GM19452 (cell line): ENCODE measurements around the gene CSGALNACT2.

ENCODE experiments used
- ATAC-seq: cut with Tn5 transposase; IDR thresholded peaks from one replicate; pipeline ENCODE4 v1.9.1; 2021; ENCODE audit not compliant: unreplicated experiment

CSGALNACT2 gene

DNA sequence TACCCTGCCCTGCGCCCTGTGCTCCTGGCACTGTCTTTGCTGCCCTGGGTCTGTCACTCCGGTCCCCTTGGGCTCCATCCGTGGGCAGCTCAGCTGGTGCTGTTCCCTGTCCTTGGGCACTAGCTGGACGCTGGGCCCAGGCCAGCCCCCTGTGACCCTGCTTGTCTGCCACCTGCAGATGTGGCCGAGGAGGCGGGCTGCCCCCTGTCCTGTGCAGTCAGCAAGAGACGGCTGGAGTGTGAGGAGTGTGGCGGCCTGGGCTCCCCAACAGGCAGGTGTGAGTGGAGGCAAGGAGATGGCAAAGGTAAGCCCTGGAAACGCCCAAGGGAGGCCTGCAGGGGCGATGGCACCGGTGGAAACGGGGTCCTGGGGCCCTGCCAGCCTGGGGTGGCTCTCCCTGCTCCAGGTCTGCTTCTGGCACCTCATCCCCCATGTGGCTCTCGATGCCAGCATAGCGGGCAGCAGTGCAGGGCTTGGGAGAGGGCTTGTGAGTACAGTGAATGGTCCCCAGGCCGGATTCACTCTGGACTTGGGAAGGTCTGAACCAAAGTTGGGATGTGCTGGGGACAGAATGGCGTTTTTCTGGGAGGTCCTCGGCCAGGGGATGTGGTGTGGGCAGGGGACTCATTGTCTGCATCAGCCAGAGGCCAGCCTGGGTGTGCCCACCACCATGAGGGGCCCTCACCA, 26.2 kb upstream of the CSGALNACT2 start:
- ATAC-seq = no peak

GRCh38 chr10:43112608-43112961, 25.7 kb upstream of the CSGALNACT2 start:
- ATAC-seq = no peak

DNA sequence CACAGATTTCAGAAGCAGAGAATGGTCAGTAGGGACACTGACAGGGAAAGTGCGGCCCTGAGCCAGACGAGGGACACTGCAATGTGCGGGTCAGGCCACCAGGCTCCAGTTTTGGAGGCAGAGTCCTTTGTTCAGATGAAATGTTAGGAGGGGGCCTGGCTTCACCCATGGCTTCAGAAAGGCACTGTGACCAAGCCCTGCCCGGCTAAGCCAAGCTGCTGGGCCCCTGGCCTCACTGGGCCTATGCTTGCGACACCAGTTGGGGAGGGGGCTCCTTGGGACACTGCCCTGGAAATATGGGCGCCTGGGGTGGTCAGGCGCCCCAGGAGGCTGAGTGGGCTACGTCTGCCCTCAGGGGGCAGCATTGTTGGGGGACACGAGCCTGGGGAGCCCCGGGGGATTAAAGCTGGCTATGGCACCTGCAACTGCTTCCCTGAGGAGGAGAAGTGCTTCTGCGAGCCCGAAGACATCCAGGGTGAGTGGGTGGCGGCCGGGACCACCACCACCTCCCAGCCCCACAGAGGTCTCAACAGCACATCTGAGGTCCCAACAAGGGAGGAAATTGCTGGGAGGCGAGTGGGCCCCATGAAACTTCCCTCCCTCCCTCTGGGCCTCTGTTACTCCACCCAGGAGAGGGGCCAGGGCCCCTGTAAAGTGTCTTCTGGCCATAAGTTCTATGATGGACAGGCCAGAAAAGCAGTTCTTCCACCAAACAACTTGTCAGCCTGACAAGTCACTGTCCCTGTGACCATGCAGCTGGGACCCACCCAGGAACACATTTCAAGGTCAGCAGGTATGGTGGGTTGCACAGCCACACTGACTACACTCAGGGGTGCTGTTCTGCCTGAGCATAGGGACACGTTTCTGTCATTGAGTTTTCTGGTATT, 24.8 kb upstream of the CSGALNACT2 start:
- ATAC-seq = no peak

DNA sequence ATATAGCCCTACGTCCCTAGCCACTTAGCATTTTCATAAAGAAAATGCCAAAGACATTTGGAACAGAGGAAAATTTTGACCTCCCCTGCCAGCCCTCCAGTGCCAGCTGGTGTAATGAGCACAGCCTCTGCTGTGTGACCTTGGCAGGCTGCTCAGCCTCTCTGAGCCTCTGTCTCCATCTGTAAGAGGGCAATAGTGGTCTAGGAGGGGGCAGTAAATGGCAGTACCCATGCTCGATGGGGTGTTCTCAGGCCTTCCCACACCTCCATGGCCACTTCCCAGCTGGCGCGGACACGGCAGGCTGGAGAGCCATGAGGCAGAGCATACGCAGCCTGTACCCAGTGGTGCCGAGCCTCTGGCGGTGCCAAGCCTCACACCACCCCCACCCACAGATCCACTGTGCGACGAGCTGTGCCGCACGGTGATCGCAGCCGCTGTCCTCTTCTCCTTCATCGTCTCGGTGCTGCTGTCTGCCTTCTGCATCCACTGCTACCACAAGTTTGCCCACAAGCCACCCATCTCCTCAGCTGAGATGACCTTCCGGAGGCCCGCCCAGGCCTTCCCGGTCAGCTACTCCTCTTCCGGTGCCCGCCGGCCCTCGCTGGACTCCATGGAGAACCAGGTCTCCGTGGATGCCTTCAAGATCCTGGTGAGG, 24.0 kb upstream of the CSGALNACT2 start:
- ATAC-seq = no peak

- ATAC-seq = no peak
Observed at GRCh38 chr10:43114743-43115611, 23.3 kb upstream of the CSGALNACT2 start.

DNA sequence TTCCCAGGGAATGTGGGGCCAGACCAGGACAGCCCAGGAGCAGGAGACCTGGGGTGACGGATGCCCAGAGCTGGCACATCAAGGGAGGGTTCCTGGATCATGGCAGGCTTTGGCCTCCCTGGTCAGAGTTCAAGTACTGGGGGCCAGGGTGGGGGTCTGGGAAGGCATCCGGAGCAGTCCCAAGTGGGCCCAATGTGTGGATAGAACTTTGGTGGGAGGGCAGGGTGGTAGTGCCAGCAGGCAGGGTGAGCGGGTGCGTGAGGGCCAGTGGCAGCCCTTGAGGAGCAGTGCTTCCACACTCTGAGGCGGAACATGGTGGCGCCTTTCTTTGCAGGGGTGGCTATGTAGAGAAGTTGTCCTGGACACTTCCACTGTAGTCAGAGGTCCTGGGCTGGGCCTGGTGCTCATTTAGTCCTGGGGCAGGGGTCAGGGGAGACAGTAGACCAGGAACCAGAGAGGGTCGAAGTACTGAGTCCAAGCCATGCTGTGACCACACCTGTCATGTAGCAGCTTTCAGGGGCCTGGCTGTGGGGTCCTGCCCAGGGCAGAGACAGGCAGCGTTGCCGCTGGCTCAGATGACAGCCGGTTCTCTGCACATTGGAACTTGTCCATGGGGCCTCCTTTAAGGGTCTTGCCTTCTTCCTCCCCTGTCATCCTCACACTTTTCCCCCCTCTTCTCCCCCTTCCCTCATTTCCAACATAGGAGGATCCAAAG, 22.2 kb upstream of the CSGALNACT2 start:
- no peak for ATAC-seq

DNA sequence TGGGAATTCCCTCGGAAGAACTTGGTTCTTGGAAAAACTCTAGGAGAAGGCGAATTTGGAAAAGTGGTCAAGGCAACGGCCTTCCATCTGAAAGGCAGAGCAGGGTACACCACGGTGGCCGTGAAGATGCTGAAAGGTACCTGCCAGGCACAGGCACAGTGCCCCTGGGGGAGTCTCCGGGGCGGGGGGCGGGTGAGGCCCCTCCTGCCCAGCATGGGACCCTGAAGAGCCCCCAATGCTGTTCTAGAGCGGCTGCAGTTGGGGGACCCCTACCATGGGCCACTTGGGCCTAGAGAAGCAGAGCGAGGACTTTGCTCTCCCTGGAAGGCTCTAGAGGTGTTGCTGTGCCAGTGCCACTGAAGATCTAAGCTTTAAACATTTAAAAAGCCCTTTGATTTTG, 21.6 kb upstream of the CSGALNACT2 start:
- no peak for ATAC-seq

DNA sequence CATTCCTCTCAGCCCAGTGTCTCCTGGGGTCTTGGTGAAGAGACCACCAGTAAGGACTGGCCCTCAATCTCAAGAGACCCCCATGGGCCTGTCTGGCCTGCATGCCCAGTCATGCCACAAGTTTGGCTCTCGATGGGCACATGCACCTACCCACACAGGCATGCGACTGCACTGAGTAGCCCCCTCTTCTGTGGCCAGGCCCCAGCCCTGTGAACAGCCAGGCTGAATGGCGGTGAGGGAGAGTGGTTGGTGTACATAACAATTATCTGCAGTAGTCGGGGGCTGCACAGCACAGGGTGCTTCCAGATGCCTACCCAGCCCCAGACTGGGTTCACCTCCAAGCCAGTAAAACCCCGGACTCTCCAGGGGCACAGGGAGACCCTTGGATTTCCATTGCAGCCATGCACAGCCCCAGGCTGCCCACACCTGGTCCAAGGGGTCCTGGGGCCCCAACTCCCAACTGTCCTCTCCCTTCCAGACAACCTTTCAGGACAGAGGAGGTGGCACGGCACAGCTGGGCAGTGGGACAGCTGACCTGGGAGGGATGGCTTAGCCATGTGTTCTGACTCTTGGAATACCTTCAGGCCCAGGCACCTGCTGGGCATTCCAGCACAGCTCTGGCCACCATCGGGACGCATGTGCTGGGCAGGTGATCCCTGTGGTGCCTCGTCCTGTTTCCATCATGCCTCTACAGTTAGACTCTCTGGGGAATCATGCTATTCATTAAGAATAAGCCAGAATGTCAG, 21.0 kb upstream of the CSGALNACT2 start:
- ATAC-seq = no peak

GRCh38 chr10:43117777-43118583, 20.3 kb upstream of the CSGALNACT2 start:
- no peak for ATAC-seq

DNA sequence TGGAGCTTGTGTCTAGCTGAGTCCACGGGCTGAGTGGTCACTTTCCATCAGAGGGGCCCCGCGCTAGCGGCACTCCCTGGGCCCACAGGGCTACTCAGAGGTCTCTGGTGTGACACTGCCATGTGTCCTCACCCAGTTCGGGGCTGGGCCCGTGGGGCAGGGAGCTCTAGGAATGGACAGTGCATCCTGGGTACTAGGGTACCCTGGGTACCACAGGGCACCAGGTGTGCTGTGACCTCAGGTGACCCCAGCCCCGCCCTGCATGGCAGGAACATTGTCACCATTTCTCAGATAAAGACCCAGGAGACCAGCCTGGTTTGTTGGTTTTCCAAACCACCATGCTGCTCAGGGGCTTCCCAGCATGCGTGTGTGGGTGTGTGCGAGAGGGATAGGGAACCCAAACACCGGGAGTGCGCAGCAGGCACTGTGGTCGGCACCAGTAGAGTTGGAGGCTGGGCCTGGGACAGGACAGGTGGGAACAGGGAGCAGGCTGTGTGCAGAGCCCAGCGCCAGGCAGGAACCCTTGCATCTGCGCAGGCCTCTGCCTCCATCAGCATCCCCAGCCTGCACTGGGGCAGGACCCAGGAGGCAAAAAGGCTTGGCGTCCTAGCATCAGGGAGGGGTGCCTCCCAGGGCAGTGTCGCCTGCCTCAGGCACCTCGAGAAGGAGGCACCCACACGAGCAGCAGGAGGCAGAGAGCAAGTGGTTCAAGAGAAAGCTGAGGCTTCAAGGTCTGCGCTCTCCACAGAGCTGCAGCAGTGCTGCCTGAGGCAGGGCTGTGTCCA, 19.4 kb upstream of the CSGALNACT2 start:
- no peak for ATAC-seq

GRCh38 chr10:43119416-43120115, 18.7 kb upstream of the CSGALNACT2 start:
- ATAC-seq = no peak

DNA sequence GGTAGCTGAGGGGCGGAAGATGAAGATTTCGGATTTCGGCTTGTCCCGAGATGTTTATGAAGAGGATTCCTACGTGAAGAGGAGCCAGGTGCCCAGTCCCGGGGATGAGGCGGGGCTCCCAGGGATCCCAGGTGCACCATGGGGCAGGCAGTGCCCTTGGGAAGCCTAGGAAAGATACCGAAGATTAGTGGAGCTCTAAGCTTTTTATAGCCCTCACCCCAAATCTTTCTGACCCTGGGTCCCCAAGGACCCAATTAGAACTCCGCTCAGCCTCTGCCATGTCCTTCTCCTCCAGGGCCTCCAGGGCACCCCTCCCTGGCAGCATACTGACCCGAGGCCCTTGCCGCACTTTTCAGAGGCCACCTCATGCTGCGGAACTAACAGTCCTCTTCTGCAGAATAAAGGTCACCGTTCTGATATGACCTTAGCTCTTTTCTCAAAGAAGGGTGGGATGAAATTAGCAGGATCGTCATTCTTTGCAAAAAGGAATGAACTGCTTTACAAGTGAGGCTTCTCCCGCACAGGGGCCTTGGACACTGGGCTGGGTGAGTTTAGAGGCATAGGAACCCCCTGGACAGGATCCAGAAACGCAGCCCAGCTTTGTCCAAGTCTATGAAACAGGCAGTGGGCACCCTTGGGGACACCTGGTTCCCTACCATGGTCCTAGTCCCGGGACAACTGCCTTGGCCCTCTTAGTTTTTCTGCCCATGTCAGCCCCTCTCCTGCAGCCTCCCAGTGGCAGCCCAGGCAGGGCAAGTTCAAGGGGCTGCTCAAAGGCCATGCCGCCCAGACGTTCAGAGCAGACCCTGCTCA, 17.9 kb upstream of the CSGALNACT2 start:
- no peak for ATAC-seq

GRCh38 chr10:43120929-43121314, 17.3 kb upstream of the CSGALNACT2 start:
- peak; percentile 90 for ATAC-seq

- ATAC-seq = peak; percentile 4
Observed at GRCh38 chr10:43121444-43121843, 16.8 kb upstream of the CSGALNACT2 start.

DNA sequence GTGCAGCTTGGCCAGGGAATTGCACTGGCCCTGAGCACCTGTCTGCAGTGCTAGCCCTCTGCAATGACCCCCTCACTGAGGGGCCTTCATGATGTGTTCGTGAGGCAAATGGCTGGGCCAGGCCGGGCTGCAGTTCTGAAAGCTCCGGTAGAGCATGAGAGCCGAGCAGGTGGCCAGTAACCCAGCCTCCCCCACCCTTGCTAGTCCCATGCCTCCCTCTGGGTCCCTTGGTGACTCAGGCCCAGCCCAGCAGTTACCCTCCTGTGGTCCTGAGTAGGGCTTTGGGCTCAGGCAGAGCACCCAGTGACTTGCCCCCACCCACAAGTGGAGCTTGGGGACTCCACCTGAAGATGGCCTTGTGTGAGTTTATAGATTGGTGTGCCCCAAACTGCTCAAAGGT, 16.1 kb upstream of the CSGALNACT2 start:
- no peak for ATAC-seq

DNA sequence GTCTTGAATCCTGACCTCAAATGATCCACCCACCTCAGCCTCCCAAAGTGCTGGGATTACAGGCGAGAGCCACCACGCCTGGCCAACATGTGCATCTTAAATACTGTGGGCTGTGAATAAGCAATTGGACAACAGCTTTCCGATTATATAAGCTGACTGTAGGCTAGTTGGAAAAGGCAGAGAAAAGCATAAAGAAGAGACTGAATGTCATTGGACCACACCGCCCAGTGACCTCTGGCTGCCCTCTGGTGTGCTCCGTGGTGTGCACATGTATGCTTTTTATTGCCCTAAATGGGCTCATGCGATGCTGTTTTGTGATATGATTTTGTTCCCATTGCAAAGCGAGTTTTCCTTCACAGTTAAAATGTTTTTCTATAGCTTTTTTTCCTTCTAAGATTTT, 15.4 kb upstream of the CSGALNACT2 start:
- no peak for ATAC-seq
